Thyroid gland (tissue), 4 donors: ENCODE results near the gene TBRG1.

ENCODE experiments used
- CTCF ChIP-seq, 6 experiments: fragments of 200-600 bp in 3 of 6; fragments of 450-650 bp in 3 of 6; sonication (generic) in 3 of 6; IDR thresholded peaks; one replicate each; pipeline ENCODE4 v1.5.1; 2016 to 2019; ENCODE audit warnings: antibody characterized with exemption in 6 of 6, mild to moderate bottlenecking in 2 of 6, inconsistent platforms in 1 of 6, moderate library complexity in 1 of 6
- POLR2A ChIP-seq, 2 donors: fragments of 450-650 bp; IDR thresholded peaks; one replicate each; pipeline ENCODE4 v1.6.1; 2017; ENCODE audit warnings: antibody characterized with exemption in 2 of 2, mild to moderate bottlenecking in 2 of 2, moderate library complexity in 1 of 2

GRCh38 chr11:124597626-124598025 is 25.0 kb upstream of the TBRG1 start:
- TF ChIP-seq POLR2A (IDR thresholded peaks at IDR 0.05): no peak
- no peak for TF ChIP-seq CTCF (IDR thresholded peaks at IDR 0.05)
